HG03039 (cell line): ENCODE data around the gene SLC35F5.
"Not testable (repeated sequence)": the region's sequence is repeated elsewhere in the genome, so short reads cannot be mapped to it uniquely, and the experiment has no call there.

Source experiments
- ATAC-seq: cut with Tn5 transposase; IDR thresholded peaks from one replicate; pipeline ENCODE4 v1.9.1; 2021; ENCODE audit warnings: mild to moderate bottlenecking, moderate library complexity; ENCODE audit not compliant: unreplicated experiment

Gene SLC35F5, protein sequence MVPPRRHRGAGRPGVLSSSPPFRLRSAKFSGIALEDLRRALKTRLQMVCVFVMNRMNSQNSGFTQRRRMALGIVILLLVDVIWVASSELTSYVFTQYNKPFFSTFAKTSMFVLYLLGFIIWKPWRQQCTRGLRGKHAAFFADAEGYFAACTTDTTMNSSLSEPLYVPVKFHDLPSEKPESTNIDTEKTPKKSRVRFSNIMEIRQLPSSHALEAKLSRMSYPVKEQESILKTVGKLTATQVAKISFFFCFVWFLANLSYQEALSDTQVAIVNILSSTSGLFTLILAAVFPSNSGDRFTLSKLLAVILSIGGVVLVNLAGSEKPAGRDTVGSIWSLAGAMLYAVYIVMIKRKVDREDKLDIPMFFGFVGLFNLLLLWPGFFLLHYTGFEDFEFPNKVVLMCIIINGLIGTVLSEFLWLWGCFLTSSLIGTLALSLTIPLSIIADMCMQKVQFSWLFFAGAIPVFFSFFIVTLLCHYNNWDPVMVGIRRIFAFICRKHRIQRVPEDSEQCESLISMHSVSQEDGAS

DNA sequence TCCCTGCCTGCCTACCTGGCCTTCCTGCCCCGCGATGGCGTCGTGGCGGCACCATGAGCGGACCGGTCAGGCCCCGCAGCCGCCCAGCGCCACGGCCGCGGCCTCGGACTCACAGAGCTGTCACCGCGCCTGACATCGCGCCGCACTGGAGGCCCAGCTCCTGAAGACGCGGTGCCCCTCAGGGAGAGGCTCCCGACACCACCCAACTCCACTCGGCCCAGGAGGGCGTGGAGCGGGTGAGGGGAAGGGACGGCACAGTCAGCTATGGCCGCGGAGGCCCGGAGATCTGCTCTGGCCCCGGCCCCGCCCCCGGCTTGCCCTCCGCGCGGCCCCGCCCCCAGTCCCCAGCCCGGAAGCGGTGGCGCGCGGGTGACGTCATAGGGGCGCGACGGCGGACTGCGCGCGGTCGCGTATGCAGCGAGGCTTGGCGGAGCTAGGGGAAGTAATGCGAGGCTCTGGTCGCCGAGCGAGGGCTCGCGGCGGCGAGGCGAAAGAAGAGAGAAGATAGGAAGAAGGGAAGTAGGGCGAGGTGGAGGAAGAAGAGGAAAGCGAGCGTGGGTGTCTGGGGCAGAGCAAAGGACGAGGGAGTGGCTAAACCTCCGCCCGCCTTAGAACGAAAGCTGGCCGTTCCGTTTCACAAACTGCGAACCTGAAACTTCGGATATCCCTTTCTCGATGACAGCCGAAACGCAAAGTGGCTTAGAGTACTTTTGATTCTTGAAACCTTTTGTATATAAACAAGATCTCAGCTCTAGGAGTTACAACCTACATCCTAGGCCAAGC is at the start of gene SLC35F5:
SLC35F5 (minus strand) TSS at position 288 of the 783 bp plus-strand sequence; CDS start at position 55, 233 bp downstream.
- peak; percentile 91 for ATAC-seq

DNA sequence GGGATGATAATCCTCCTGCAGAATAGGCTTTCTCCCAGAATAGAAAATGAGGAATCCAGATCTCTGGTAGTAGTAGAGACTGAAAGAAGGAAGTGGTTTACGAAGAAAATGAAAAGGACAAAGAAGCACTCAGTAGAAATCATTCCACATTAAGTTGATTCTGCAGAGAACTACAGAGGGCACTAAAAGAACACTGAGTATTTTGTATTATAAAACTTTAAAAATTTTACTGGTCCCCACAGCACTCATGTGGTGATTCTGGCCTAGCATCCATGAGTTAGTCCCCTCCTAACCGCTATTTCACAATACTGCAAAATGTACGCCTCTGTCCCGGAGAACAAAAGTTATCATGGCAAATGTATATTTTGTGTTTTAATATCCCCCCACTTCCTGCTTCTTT is 42.9 kb upstream of the SLC35F5 start:
- ATAC-seq, result no peak

DNA sequence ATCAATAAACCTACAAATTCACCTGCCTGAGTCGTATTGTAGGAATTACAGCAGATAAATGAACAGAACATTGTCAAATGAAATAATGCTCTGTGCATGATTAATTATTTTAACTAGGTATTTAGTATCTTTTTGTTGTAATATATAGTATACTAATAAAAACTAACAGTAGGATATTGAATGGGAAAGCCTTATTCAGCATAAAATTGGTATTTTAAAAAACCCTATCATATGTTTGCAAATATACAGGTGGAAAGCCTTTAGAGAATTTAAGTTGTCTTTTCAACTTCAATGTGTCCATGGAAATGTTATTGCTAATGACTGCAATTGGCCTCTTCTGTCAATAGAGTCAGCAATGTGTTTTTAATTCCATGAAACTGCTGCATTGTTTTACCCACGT is 40.8 kb upstream of the SLC35F5 start:
- ATAC-seq, result no peak

DNA sequence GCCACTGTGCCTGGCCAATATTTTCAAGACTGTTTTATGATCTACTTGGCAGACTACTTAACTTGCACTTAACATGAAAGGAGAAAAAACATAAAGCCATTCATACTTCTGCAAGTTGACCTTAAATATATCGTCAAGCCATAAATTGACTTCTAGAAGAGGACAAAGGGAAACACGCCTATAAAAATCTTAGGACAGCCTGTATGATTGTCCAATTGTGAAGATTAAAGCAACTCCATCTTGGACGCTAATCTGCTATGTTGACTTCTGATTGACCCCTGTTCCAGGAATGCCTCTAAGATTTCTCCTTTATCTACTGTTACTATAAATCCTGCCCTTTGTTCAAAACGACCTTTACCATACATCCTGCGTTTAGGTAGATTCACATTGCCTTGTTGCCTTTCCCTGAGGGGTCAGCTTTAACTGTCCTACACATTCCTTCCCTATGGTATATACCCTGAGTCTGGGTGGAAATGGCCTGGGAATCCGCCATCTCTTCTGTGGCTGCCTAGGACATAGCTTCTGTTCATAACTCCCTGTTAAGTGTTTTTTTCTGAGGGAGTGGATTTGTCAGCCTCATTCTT is 40.2 kb upstream of the SLC35F5 start:
- no peak for ATAC-seq

DNA sequence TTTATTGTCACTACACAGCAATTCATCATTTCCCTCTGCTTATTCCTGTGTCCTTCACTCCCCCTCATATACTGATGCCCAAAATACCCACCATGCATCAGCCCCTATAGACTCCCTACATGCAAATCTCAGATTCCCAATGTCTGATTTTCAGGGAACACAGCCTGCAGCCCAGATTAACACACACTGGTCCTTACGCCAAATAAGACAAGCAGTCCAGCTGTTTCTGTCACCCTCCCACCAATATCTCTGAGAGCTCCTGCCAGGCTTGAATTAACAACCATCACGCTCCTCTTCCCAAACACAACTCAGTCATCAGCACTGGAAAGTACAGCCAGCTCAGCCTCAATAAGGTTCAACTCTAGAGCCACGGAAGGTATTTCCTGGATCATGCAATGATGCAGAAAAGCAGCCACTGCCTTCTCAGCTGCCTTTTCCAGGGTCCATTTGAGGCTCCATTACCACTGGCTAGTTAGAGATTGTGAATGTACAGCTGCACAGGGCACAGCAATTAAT is 39.0 kb upstream of the SLC35F5 start:
- ATAC-seq, result no peak

DNA sequence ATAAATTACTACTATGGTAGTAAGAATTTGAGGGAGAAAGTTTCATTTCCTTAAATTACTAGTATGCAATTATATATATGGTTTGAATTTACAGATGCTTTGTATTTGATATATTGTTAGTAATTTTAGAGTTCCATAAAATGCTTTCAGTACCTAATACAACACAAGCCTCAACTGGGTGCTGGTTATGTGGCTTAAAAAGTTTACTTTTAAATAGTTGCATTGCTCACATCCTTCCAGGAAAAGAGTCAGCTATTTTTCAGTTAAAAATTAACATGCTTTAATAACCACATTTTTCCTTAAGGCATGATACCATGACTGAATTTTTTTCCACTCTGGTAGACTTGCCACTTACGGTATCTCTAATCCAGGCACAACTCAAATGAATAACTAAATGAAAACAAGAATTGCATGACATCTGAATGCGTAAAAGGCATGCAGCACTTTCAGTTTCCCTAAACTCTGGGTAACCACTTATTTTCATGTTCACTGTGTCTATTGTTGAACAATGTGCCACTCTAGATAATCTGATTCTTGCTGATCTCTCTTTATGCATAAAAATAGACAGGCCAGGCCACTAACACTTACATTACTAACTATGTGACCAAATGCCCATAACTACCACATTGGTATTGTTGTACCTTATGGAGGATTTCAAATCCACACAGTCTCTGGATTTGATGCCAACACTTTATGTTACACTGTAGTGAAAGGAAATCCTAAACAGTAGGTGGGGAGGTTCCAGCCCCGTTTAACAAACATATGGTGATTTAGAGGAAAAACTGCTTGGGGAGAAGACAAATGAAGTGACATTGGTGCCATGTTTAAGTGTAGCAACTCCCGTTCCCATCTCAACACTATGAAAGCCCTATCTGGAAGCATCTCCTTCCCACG is 35.5 kb upstream of the SLC35F5 start:
- peak; percentile 91 for ATAC-seq

DNA sequence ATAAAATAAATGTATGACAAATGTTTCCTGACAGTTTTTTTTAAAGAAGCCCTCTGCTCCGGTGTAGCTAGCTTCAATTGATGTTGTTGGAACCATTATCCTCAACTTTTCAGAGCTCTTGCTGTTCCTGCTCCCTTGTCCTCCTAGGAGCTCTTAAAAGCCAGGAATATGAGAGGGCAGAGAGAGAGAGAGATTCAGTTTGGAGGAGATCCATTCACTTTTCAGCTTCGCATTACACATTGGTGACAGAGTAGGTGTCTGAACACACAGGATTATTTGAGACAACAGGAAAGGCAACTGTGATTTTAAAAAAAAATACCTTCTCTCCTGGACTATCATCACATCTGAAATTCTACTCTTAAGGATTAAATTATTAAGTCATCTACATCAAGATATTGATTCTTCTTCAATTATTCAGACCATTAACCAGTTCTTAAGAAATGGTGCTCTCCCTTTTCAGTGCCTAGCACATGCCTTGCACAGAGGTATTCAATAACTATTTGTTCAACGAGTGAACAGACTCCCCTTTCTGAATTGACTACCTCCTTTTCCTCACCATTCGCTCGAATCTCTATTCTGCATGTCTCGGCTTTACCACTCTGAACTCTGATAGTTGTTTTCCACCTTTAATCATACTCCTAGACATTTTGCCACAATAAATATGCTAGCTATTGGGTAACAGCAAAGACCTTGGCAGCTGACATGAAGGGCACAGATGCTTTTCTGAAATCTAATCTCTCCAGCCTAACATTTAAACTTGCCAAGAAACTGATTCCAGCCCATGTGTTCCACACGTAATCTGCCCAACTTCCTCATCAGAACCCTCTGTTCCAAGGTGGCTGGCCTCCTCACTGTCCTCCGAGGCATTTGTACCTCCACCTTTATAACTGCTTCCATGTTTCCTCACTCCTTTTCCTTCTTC is 28.6 kb upstream of the SLC35F5 start:
- ATAC-seq, result no peak

DNA sequence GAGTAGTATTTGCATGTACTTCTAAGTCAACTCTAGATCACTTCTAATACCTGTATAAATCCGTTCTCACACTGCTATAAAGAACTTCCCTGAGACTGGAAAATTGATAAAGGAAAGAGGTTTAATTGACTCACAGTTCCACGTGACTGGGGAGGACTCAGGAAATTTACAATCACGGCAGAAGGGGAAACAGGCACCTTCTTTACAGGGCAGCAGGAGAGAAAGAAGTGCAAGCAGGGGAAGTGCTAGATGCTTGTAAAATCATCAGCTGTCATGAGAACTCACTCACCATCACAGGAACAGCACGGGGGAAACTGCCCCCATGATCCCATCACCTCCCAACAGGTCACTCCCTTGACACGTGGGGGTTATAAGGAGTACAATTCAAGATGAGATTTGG is 24.0 kb upstream of the SLC35F5 start:
- no peak for ATAC-seq

DNA sequence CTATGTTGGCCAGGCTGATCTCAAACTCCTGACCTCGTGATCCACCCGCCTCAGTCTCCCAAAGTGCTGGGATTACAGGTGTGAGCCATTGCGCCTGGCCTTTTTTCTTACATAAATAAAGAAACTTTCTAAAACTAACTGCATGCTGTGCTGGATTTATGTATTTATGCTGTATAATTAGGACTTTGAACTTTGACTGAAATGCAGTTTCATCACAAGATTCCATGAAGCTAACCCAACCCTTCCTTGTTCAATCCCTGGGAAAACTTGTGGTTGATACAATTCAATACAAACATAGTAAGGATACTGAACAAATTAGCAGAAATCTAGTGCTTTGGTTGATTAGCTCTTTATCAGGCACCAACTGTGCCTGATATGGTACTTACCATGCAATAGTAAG is 20.9 kb upstream of the SLC35F5 start:
- ATAC-seq, result no peak

DNA sequence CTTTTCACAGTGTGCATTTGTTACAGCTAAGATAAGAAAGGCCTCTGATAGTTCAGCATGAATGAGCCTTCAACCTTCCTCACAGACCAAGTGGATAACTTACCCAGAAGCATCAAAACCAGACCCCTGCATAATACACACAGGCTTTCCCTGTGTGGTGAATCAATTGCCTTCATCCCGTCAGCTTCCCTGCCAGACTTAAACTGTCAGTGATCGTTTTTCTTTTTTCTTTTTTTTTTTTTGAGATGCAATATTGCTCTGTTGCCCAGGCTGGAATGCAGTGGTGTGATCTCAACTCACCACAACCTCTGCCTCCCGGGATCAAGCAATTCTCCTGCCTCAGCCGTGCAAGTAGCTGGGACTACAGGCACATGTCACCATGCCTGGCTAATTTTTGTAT is 20.5 kb upstream of the SLC35F5 start:
- ATAC-seq, result no peak

DNA sequence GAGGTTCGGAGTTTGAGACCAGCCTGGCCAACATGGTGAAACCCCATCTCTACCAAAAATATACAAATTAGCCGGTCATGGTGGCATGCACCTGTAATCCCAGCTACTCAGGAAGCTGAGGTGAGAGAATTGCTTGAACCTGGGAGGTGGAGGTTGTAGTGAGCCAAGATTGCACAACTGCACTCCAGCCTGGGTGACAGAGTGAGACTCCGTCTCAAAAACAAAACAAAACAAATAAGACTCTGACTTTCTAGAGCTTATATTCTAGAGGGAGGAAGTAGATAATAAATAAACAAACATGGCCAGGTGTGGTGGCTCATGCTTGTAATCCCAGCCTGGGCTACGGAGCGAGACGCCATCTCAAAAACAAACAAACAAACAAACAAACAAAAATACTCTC is 18.2 kb upstream of the SLC35F5 start:
- not testable (repeated sequence) for ATAC-seq

DNA sequence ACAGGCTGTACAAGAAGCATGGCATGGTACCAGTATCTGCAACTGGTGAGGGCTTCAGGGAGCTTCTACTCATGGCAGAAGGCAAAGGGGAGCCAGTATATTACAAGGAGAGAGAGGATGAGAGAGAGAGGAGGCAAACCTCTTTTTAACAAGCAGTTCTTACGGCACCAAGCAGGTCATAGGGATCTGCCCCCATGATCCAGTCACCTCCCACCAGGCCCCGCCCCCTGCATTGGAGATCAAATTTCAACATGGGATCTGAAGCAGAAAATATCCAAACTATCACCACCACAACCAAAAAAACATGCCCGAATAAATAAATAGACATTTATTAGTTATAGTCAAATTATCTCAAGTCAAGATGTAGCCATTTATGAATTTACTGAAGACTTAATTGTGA is 14.5 kb upstream of the SLC35F5 start:
- ATAC-seq, result no peak

DNA sequence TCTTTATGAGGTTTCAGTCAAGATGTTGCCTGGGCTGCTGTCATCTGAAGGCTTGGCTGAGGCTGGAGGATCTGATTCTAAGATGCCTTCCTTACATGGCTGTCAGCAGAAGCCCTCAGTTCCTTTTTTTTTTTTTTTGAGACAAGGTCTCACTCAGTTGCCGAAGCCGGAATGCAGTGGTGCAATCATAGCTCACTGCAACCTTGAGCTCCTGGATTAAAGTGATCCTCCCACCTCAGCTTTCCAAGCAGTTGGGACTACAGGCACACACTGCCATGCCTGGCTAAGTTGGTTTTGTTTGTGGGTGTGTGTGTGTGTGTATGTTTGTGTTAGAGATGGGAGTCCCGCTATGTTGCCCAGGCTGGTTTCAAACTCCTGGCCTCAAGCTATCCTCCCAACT is 13.1 kb upstream of the SLC35F5 start:
- no peak for ATAC-seq

DNA sequence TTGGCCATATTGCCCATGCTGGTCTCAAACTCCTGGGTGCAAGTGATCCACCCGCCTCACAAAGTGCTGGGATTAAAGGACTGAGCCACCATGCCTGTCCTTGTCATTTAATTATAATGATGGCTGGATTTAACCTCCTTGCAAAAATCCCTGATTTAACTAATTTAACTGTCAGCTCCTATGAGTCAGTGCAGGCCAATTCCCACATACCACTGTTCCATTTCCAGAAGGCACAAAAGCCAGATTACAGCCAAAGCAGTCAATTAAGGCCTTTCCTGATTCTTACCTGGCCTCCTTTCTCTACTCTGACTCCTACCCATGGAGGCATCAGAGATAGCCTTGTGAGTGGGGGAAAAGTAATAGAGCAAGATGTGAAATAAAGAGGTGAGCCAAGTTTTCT is 12.3 kb upstream of the SLC35F5 start:
- ATAC-seq, result no peak

DNA sequence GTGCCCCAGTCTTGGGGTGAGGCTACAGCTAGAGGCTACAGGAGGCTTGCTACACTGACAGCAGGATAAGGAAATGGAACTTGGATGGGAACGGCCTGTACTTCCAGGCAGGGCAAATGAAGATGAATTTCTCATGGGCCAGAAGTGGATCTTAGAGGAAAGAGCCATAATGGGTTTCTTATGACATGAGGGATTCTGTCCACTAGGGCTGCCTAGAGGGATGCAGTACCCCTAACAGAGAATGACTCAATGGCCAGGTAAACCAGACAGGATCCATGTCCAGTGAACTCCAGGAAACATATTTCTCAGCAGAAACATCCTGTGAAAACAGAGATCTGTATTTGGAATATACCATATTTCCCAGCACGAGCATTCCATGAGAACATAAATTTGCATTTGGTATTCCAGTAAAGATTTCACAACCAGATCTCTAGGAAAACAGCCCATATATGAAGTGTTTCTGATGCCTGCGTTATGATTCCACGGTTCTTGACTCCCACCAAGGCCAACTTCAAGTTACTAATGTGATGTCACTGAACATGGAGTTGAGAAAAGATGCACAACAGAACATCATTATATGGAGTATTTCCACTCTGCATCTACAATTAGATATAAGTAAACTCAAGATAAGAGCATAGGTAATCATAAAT is 11.5 kb upstream of the SLC35F5 start:
- no peak for ATAC-seq

DNA sequence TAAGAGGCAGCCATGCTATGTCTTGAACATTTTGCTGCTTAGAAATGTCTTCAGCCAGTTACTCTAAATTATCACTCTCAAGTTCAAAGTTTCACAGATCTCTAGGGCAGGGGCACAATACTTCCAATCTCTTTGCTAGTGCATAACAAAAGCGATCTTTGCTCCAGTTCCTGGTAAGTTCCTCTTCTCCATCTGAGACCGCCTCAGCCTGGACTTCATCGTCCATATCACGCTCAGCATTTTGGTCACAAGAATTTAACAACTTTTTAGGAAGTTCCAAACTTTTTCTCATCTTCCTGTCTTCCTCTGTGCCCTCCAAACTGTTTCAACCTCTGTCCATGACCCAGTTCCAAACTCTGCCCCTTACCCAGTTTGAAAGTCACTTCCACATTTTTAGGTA is 8.8 kb upstream of the SLC35F5 start:
- ATAC-seq, result no peak

DNA sequence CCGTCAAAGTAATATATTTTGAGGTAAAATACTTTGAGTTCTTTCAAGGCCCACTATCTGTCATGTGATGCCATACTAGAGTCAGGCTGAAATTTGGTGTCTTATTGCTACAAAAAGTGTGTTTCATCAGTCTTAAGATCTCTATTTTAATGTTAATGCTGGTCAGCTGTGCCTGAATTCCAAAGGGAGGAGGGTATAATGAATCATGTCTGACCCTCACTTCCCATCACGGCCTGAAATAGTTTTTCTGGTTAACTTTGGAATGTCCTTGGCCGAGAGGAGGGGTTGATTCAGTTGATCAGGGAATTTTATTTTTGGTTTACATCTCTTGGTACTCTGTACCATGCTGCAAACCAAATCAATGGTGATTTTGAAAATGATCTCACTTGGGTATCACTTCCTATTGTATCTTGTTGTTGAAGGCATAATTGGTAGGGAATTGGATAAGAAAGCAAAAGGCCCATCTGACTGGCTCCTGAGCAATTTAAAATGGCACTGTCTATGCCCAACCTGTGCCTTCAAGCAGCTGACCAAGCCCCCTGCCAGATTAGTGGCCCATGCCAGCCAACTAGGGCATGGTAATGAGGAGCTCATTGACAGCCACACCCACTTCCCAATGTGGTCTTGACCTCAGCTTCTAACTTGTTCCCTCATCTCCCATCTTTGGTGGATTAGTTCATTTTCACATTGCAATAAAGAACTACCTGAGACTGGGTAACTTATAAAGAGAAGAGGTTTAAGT is 6.1 kb upstream of the SLC35F5 start:
- no peak for ATAC-seq

DNA sequence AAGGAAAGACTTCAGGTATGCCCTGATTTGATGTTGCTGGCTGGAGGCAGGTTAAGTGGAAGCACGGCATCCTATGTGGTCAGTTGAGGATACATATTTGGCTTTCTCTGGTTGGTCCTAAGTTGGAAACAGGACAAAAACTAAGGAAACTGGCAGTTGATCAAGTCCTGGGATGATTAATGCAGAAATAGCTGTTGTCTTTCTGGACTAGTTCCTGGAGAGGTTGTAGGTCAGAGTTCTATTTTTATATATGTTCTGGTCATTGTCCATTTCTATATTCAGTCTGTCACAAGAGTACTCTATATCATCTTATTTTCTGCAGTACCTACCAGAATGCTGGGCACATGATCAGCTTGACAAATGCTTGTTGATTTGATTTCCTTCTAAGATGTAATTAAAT is 4.0 kb upstream of the SLC35F5 start:
- ATAC-seq, result no peak
